ENCODE data around the gene CDC42BPB. TPM values are rescaled to one million over a fixed set of nuclear protein-coding genes. Genes with fewer than 3 reads are reported as not detected.

CDC42BPB gene
- total RNA-seq, 1 donor from 2014 or later = 68.4 TPM

- no peak for DNase-seq (ENCODE audit: low read depth)
- no peak overlapping the region for H3K4me3 ChIP-seq (ENCODE audit: low read depth, low read length)
- TF ChIP-seq CTCF (conservative IDR thresholded peaks at IDR 0.05; ENCODE audit: low read depth, low read length) = no peak
Observed at GRCh38 chr14:102958461-102958860, 98.9 kb downstream of the CDC42BPB start.

GRCh38 chr14:102957222-102957621, 100.1 kb downstream of the CDC42BPB start:
- no peak for TF ChIP-seq CTCF (conservative IDR thresholded peaks at IDR 0.05; ENCODE audit: low read depth, low read length)
- no peak for DNase-seq (ENCODE audit: low read depth)
- H3K4me3 ChIP-seq (ENCODE audit: low read depth, low read length) = no peak overlapping the region

GRCh38 chr14:102955636-102956408, 101.5 kb downstream of the CDC42BPB start:
- DNase-seq (ENCODE audit: low read depth) = no peak
- no peak for TF ChIP-seq CTCF (conservative IDR thresholded peaks at IDR 0.05; ENCODE audit: low read depth, low read length)
- no peak overlapping the region for H3K4me3 ChIP-seq (ENCODE audit: low read depth, low read length)

GRCh38 chr14:102954081-102954789, 103.1 kb downstream of the CDC42BPB start:
- no peak for TF ChIP-seq CTCF (conservative IDR thresholded peaks at IDR 0.05; ENCODE audit: low read depth, low read length)
- DNase-seq (ENCODE audit: low read depth) = no peak

GRCh38 chr14:102953100-102953499, 104.2 kb downstream of the CDC42BPB start:
- H3K4me3 ChIP-seq (ENCODE audit: low read depth, low read length) = no peak overlapping the region
- no peak for TF ChIP-seq CTCF (conservative IDR thresholded peaks at IDR 0.05; ENCODE audit: low read depth, low read length)
- no peak for DNase-seq (ENCODE audit: low read depth)

More at GRCh38 chr14:102954081-102954789, 103.1 kb downstream of the CDC42BPB start:
- H3K4me3 ChIP-seq (ENCODE audit: low read depth, low read length) = no peak overlapping the region

- no peak for TF ChIP-seq CTCF (conservative IDR thresholded peaks at IDR 0.05; ENCODE audit: low read depth, low read length)
- no peak for DNase-seq (ENCODE audit: low read depth)
- no peak overlapping the region for H3K4me3 ChIP-seq (ENCODE audit: low read depth, low read length)
Observed at GRCh38 chr14:102952276-102952675, 105.1 kb downstream of the CDC42BPB start.

Measured in epithelial cell of proximal tubule (primary cell).